GM12878 (cell line): ENCODE measurements around the gene RHAG.

ENCODE experiments used
- CBFB ChIP-seq: IDR thresholded peaks from 2 replicates; pipeline ENCODE4 v1.6.1; 2016; ENCODE audit warnings: antibody characterized with exemption, low read depth
- CTCF ChIP-seq, 3 experiments: IDR thresholded peaks in 2 of 3; conservative IDR thresholded peaks in 1 of 3; 2 replicates each; pipeline ENCODE4 v1.5.1; 2011; ENCODE audit warnings: low read depth in 3 of 3, low read length in 3 of 3, mild to moderate bottlenecking in 3 of 3, control low read depth in 2 of 3, moderate library complexity in 2 of 3, inconsistent platforms in 1 of 3, mixed read lengths in 1 of 3; ENCODE audit not compliant: control insufficient read depth in 2 of 3, insufficient read depth in 1 of 3; ENCODE audit errors: extremely low read depth in 1 of 3
- MEF2A ChIP-seq: IDR thresholded peaks from 2 replicates; pipeline ENCODE4 v1.6.1; 2011; ENCODE audit warnings: low read depth, mild to moderate bottlenecking, low read length, moderate library complexity; ENCODE audit not compliant: insufficient read depth
- RFX5 ChIP-seq: IDR thresholded peaks from 2 replicates; pipeline ENCODE4 v1.6.1; 2011; ENCODE audit warnings: low read depth, low read length, improper control_type of control experiment
- TF ChIP-seq, protein P1 (sequence below): fragments of 450-650 bp; IDR thresholded peaks from 2 replicates; pipeline ENCODE4 v1.6.1; 2017; ENCODE audit warnings: mild to moderate bottlenecking, moderate library complexity
- TF ChIP-seq, protein P2 (sequence below): fragments of 450-650 bp; conservative IDR thresholded peaks from 2 replicates; pipeline ENCODE4 v1.6.1; 2017; ENCODE audit warnings: mild to moderate bottlenecking, moderate library complexity

DNA sequence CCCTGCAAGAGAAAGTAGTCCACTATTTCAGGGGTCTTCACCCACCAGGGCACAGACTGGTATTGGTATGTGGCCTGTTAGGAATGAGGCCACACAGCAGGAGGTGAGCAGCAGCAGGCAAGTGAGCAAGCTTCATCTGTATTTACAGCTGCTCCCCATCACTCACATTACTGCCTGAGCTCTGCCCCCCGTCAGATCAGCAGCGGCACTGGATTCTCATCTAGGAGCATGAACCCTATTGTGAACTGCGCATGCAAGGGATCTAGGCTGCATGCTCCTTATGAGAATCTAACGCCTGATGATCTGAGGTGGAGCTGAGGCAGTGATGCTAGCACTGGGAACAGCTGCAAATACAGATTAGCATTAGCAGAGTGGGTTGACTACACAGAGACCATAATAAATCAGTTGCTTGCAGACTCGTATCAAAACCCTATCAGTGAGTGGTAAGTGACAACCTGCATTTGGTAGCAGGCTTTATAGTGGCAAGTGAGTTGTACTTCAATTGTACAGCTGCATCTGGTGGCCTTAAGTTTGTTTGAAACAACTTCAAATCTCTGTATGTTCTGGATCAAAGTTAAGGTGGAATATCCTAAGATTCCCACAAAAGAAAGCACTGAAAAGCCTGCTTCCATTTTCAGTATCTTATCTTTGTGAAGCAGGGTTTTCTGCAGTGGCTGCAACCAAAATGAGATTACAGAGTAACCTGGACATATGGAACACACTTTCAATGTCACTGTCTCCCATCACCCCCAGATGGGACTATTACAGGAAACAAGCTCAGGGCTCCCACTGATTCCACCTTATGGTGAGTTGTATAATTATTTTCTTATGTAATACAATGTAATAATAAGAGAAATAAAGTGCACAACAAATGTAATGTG, 73.4 kb downstream of the RHAG start:
- no peak for TF ChIP-seq CTCF (IDR thresholded peaks at IDR 0.05 in 2 of 3, conservative IDR thresholded peaks at IDR 0.05 in 1 of 3; ENCODE audit: control insufficient read depth in 2 of 3, extremely low read depth in 1 of 3, insufficient read depth in 1 of 3, low read depth in 3 of 3, low read length in 3 of 3)
- TF ChIP-seq, protein P1, sequence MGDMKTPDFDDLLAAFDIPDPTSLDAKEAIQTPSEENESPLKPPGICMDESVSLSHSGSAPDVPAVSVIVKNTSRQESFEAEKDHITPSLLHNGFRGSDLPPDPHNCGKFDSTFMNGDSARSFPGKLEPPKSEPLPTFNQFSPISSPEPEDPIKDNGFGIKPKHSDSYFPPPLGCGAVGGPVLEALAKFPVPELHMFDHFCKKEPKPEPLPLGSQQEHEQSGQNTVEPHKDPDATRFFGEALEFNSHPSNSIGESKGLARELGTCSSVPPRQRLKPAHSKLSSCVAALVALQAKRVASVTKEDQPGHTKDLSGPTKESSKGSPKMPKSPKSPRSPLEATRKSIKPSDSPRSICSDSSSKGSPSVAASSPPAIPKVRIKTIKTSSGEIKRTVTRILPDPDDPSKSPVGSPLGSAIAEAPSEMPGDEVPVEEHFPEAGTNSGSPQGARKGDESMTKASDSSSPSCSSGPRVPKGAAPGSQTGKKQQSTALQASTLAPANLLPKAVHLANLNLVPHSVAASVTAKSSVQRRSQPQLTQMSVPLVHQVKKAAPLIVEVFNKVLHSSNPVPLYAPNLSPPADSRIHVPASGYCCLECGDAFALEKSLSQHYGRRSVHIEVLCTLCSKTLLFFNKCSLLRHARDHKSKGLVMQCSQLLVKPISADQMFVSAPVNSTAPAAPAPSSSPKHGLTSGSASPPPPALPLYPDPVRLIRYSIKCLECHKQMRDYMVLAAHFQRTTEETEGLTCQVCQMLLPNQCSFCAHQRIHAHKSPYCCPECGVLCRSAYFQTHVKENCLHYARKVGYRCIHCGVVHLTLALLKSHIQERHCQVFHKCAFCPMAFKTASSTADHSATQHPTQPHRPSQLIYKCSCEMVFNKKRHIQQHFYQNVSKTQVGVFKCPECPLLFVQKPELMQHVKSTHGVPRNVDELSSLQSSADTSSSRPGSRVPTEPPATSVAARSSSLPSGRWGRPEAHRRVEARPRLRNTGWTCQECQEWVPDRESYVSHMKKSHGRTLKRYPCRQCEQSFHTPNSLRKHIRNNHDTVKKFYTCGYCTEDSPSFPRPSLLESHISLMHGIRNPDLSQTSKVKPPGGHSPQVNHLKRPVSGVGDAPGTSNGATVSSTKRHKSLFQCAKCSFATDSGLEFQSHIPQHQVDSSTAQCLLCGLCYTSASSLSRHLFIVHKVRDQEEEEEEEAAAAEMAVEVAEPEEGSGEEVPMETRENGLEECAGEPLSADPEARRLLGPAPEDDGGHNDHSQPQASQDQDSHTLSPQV: no peak
- no peak for TF ChIP-seq CBFB
- TF ChIP-seq, protein P2, sequence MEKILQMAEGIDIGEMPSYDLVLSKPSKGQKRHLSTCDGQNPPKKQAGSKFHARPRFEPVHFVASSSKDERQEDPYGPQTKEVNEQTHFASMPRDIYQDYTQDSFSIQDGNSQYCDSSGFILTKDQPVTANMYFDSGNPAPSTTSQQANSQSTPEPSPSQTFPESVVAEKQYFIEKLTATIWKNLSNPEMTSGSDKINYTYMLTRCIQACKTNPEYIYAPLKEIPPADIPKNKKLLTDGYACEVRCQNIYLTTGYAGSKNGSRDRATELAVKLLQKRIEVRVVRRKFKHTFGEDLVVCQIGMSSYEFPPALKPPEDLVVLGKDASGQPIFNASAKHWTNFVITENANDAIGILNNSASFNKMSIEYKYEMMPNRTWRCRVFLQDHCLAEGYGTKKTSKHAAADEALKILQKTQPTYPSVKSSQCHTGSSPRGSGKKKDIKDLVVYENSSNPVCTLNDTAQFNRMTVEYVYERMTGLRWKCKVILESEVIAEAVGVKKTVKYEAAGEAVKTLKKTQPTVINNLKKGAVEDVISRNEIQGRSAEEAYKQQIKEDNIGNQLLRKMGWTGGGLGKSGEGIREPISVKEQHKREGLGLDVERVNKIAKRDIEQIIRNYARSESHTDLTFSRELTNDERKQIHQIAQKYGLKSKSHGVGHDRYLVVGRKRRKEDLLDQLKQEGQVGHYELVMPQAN: no peak
- TF ChIP-seq MEF2A: no peak
- TF ChIP-seq RFX5: no peak
